Large intestine (tissue), 12 donors: Measurements from ENCODE around the gene ZBED2. TPM values are rescaled to one million over a fixed set of nuclear protein-coding genes. Genes with fewer than 3 reads are reported as not detected.
"Not testable (repeated sequence)": the region's sequence is repeated elsewhere in the genome, so short reads cannot be mapped to it uniquely, and the experiment has no call there.

Experiments used
- DNase-seq, 2 donors: peaks; one replicate each; pipeline versions ENCODE4 v3.0.0 to v3.0.0-alpha.2; 2013
- H3K27ac ChIP-seq: one replicate; pipeline ENCODE4 v1.5.1; 2013; ENCODE audit warnings: low read length
- H3K27me3 ChIP-seq: 2 replicates; pipeline ENCODE4 v1.6.1; 2013; ENCODE audit warnings: low read length; ENCODE audit not compliant: control insufficient read depth, insufficient read depth
- H3K36me3 ChIP-seq: 2 replicates; pipeline ENCODE4 v1.6.1; 2013; ENCODE audit warnings: low read length; ENCODE audit not compliant: control insufficient read depth, insufficient read depth
- H3K4me1 ChIP-seq: one replicate; pipeline ENCODE4 v1.6.1; 2013; ENCODE audit warnings: low read length; ENCODE audit not compliant: control insufficient read depth, insufficient read depth
- H3K4me3 ChIP-seq: one replicate; pipeline ENCODE4 v1.5.1; 2013; ENCODE audit warnings: low read length
- H3K9me3 ChIP-seq: one replicate; pipeline ENCODE4 v1.6.1; 2013; ENCODE audit warnings: mild to moderate bottlenecking, low read depth, low read length, moderate library complexity; ENCODE audit not compliant: control insufficient read depth
- WGBS: methylation state at CpG from one replicate; pipeline ENCODE4 v1.1.5; 2013; ENCODE audit warnings: low lambda C conversion rate; ENCODE audit not compliant: insufficient coverage; 5-methylcytosine and 5-hydroxymethylcytosine counted together
- long read RNA-seq, 11 donors: transcript quantifications; one replicate each; lab custom pipeline, GENCODE V29; 2026
- polyA plus RNA-seq: library from polyadenylated mRNA; unstranded; fragments of 120-200 nt; gene quantifications from one replicate; pipeline ENCODE4 v1.2.1, GENCODE V29; 2013

ZBED2 gene, protein sequence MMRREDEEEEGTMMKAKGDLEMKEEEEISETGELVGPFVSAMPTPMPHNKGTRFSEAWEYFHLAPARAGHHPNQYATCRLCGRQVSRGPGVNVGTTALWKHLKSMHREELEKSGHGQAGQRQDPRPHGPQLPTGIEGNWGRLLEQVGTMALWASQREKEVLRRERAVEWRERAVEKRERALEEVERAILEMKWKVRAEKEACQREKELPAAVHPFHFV
- polyA plus RNA-seq = 1.0 TPM
- long read RNA-seq, donor 1 = 0 reads
- long read RNA-seq, donor 2, partial matches to known transcripts = 6 of 6 reads
- long read RNA-seq, donor 2, other reads (novel, unspliced or antisense) = 0 of 6 reads
- long read RNA-seq, donor 3 = 0 reads
- long read RNA-seq, donor 4 = 0 reads
- long read RNA-seq, donor 5 = 0 reads
- long read RNA-seq, donor 6 = 0 reads
- long read RNA-seq, donor 7, partial matches to known transcripts = 0 of 1 reads
- long read RNA-seq, donor 7, other reads (novel, unspliced or antisense) = 0 of 1 reads
- long read RNA-seq, donor 8 = 0 reads
- long read RNA-seq, donor 9 = 0 reads
- long read RNA-seq, donor 10 = 0 reads
- long read RNA-seq, donor 11 = 0 reads

GRCh38 chr3:111595232-111595631, at the start of gene ZBED2:
ZBED2 (minus strand) TSS chr3:111595346; CDS start chr3:111594201, 1,145 bp downstream.
- WGBS = no CpG with 5 or more reads among the region's 2 CpGs
- DNase-seq = no peak
- Histone ChIP-seq H3K4me1 (no peaks in the 10 kb centered on the region), H3K27ac (no peak within 1 kb of the TSS), H3K36me3 (no peaks in the 10 kb centered on the region), H3K4me3 (no peak within 1 kb of the TSS), H3K27me3 (no peaks in the 10 kb centered on the region), H3K9me3 (no peaks in the 10 kb centered on the region)

DNA sequence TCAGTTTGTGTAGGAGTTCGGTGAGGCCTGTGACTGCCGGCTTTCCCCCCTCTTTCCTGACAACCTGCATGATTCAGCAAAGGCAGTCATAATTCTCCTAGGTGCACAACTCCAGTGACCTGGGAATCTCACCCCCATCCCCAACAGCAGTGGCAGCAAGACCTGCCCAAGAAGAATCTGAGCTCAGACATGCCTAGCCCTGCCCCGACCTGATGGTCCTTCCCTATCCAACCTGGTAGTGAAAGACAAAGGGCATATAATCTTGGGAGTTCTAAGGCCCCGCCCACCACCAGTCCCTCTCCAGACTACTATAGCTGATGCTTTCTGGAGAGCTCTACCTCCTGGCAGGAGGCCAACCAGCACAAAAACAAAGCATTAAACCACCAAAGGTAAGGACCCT, 44.2 kb upstream of the ZBED2 start:
- no peak for DNase-seq
- H3K4me1 ChIP-seq = no peaks in the 10 kb centered on the region
- H3K27me3 ChIP-seq = no peaks in the 10 kb centered on the region
- H3K27ac ChIP-seq = no peak overlapping the region
- peaks cover 2% of the 10 kb centered on the region for H3K9me3 ChIP-seq
- H3K4me3 ChIP-seq = no peak overlapping the region
- H3K36me3 ChIP-seq = no peaks in the 10 kb centered on the region
- WGBS = no CpG with 5 or more reads among the region's 4 CpGs

GRCh38 chr3:111636366-111636885, 41.3 kb upstream of the ZBED2 start:
- Histone ChIP-seq H3K27ac (peak overlapping the region; percentile 30), H3K4me3 (no peak overlapping the region), H3K4me1 (no peaks in the 10 kb centered on the region), H3K36me3 (no peaks in the 10 kb centered on the region), H3K9me3 (no peaks in the 10 kb centered on the region), H3K27me3 (no peaks in the 10 kb centered on the region)
- DNase-seq = peak; percentile 54 to 79
- 50% methylated on average over 2 of the region's 4 CpGs for WGBS

DNA sequence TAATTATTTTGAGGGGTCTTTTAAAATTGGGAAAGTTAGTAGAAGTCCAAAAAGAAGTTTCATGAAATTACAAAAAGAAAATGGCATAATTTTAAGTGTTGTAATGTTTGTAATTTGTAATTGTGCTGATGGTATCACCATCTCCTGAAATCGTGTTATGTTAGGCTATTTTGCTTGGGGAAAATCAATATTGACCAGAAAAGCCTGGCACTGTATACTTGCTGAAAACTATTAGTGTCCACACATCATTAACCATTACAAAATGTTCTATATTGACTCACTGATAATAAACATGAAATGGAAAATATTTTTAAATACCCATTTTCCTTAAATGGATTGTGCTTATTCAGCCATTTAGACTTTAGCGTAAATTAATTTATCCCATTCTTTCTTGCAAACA, 40.3 kb upstream of the ZBED2 start:
- 100% methylated on average over 1 of the region's 2 CpGs for WGBS
- Histone ChIP-seq H3K27ac (peak overlapping the region; percentile 30), H3K4me3 (no peak overlapping the region), H3K27me3 (no peaks in the 10 kb centered on the region), H3K36me3 (no peaks in the 10 kb centered on the region), H3K4me1 (no peaks in the 10 kb centered on the region), H3K9me3 (no peaks in the 10 kb centered on the region)
- no peak for DNase-seq

GRCh38 chr3:111630638-111631037, 35.5 kb upstream of the ZBED2 start:
- H3K36me3 ChIP-seq, H3K27me3 ChIP-seq, H3K4me3 ChIP-seq, DNase-seq, H3K27ac ChIP-seq, H3K9me3 ChIP-seq, H3K4me1 ChIP-seq: not testable (repeated sequence)

DNA sequence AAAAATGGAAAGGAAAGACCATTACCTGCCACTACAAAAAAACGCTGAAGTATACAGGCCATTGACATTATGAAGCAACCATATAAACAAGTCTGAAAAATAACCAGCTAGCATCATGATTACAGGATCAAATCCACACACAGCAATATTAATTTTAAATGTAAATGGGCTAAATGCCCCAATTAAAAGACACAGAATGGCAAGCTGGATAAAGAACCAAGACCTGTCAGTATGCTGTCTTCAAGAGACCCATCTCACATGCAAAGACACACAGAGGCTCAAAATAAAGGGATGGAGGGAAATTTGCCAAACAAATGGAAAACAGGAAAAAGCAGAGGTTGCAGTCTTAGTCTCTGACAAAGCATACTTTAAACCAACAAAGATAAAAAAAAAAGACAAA, 33.9 kb upstream of the ZBED2 start:
- H3K9me3 ChIP-seq, H3K4me3 ChIP-seq, DNase-seq, H3K27me3 ChIP-seq, H3K36me3 ChIP-seq, H3K4me1 ChIP-seq, H3K27ac ChIP-seq: not testable (repeated sequence)
- WGBS = no CpG with 5 or more reads among the region's 1 CpG

DNA sequence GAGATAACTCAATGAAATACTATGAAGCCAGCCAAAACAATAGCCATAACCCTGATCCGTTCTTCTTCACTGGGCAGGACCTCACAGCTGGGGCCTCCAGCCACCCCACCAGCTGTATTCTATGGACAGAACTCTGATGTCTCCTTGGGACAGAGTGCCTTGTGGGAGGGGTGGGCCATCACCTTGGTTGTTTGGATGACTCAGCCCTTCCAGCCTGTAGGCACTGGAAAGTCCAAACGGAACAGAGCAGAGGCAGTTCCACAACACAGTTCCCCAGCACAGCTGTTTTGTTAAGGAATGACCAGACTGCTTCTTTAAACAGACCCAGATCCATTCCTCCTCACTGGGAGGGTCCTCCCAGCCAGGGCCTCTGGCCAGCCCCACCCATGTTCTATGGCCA, 31.9 kb upstream of the ZBED2 start:
- Histone ChIP-seq H3K4me3 (no peak overlapping the region), H3K36me3 (no peaks in the 10 kb centered on the region), H3K9me3 (peaks cover 4% of the 10 kb centered on the region), H3K27me3 (no peaks in the 10 kb centered on the region), H3K4me1 (no peaks in the 10 kb centered on the region), H3K27ac (no peak overlapping the region)
- no CpG with 5 or more reads among the region's 2 CpGs for WGBS
- no peak for DNase-seq

DNA sequence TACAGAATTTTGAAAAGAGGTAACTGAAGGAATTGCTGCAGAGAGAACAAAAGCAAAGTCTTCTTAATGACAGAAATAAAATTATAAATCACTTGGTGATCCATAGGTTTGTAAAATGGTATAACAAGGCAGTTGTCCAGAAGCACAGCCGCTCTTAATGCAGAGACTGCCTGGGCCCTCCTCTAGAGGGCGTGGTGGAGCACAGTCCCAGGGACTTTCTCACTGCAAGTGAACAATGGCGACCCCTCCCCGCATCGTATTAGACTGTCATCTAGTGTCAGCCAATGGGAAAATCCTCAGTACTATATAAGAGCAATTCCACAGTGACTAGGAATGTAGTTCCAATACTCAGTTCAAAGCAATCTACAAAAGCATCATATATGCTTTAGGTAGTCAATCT, 26.4 kb upstream of the ZBED2 start:
- no CpG with 5 or more reads among the region's 5 CpGs for WGBS
- no peak overlapping the region for H3K4me3 ChIP-seq

DNA sequence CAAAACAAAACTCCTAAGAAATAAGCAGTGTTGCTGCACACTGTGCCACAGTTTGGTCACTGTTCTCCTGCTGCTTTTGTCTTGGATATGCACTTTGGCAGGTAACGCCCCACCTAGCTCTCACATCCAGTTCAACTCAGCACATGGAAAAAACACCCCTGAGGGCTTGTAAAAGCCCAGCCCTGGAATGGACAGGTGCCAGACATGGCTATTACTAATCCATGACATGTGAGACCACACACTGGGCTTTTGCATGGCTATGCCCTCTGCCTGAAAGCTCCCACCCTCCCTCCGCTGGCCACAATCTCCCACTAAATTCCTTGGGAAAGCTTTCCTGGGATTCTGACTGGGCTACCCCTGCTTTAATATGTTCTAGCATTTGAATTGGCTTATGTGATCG, 24.7 kb upstream of the ZBED2 start:
- no peak for DNase-seq
- no peaks in the 10 kb centered on the region for H3K9me3 ChIP-seq
- H3K4me3 ChIP-seq = no peak overlapping the region
- 100% methylated on average over 1 of the region's 3 CpGs for WGBS
- H3K36me3 ChIP-seq = no peaks in the 10 kb centered on the region
- no peaks in the 10 kb centered on the region for H3K4me1 ChIP-seq
- no peak overlapping the region for H3K27ac ChIP-seq
- H3K27me3 ChIP-seq = no peaks in the 10 kb centered on the region

More for the DNA sequence above, 26.4 kb upstream of the ZBED2 start:
- no peaks in the 10 kb centered on the region for H3K4me1 ChIP-seq
- no peaks in the 10 kb centered on the region for H3K9me3 ChIP-seq
- H3K36me3 ChIP-seq = no peaks in the 10 kb centered on the region
- H3K27me3 ChIP-seq = no peaks in the 10 kb centered on the region
- H3K27ac ChIP-seq = no peak overlapping the region
- DNase-seq = no peak

- Histone ChIP-seq H3K27me3 (no peaks in the 10 kb centered on the region), H3K4me1 (no peaks in the 10 kb centered on the region), H3K27ac (no peak overlapping the region), H3K9me3 (no peaks in the 10 kb centered on the region), H3K36me3 (no peaks in the 10 kb centered on the region), H3K4me3 (no peak overlapping the region)
- no peak for DNase-seq
Measured at GRCh38 chr3:111618945-111619344, 23.8 kb upstream of the ZBED2 start.
